Breast epithelium (tissue), 3 donors: ENCODE results near the gene KRT34.
"Not testable (repeated sequence)": the region's sequence is repeated elsewhere in the genome, so short reads cannot be mapped to it uniquely, and the experiment has no call there.

ENCODE experiments used
- CTCF ChIP-seq, 3 donors: fragments of 450-650 bp; IDR thresholded peaks; one replicate each; pipeline ENCODE4 v1.5.1; 2016 to 2017; ENCODE audit warnings: antibody characterized with exemption in 3 of 3, mild to moderate bottlenecking in 3 of 3, moderate library complexity in 3 of 3
- POLR2A ChIP-seq: fragments of 450-650 bp; IDR thresholded peaks from one replicate; pipeline ENCODE4 v1.6.1; 2016; ENCODE audit warnings: antibody characterized with exemption, mild to moderate bottlenecking, moderate library complexity
- POLR2AphosphoS5 ChIP-seq, 3 donors: sonication (generic); formaldehyde crosslinking; IDR thresholded peaks; one replicate each; pipeline ENCODE4 v1.6.1; 2017; ENCODE audit warnings: antibody characterized with exemption in 3 of 3

- not testable (repeated sequence) for TF ChIP-seq CTCF (IDR thresholded peaks at IDR 0.05); POLR2A; POLR2AphosphoS5 (IDR thresholded peaks at IDR 0.05)
These were observed 2.0 kb downstream of the KRT34 start for GRCh38 chr17:41380091-41380490.
